Dendritic cell treated with granulocyte-macrophage colony-stimulating factor and Interleukin-4, amounts not matched to agents 40 ng/mL and 50 ng/mL, for 4 days (primary cell): Measurements from ENCODE around the gene MMEL1.

Experiments used
- H3K27ac Mint-ChIP-seq: one replicate; pipeline ENCODE4 v1.8.0; 2022; ENCODE audit warnings: mild to moderate bottlenecking, mixed read lengths
- H3K27me3 Mint-ChIP-seq: one replicate; pipeline ENCODE4 v1.8.0; 2022; ENCODE audit warnings: mild to moderate bottlenecking, mixed read lengths
- H3K36me3 Mint-ChIP-seq: one replicate; pipeline ENCODE4 v1.8.0; 2022; ENCODE audit warnings: low read depth, mixed read lengths
- H3K4me1 Mint-ChIP-seq: one replicate; pipeline ENCODE4 v1.8.0; 2022; ENCODE audit warnings: low read depth, mixed read lengths
- H3K4me3 Mint-ChIP-seq: one replicate; pipeline ENCODE4 v1.8.0; 2022; ENCODE audit warnings: mild to moderate bottlenecking, moderate library complexity, mixed read lengths
- H3K9me3 Mint-ChIP-seq: one replicate; pipeline ENCODE4 v1.8.0; 2022; ENCODE audit warnings: mixed read lengths
- intact Hi-C: fragments of 100-400 bp; cut with micrococcal nuclease; formaldehyde crosslinking; loops from one replicate; pipeline ENCODE4 v1.15.0; 2022

MMEL1 gene

GRCh38 chr1:2597441-2598328 is 35.1 kb downstream of the MMEL1 start:
- Mint-ChIP-seq H3K36me3 (no peaks in the 10 kb centered on the region), H3K27ac (no peak overlapping the region), H3K4me1 (peaks cover 11% of the 10 kb centered on the region), H3K27me3 (peaks cover 38% of the 10 kb centered on the region), H3K9me3 (no peaks in the 10 kb centered on the region), H3K4me3 (no peak overlapping the region)
- intact Hi-C loops, result no loop called here

- Mint-ChIP-seq H3K27ac (no peak overlapping the region), H3K9me3 (no peaks in the 10 kb centered on the region)
Observed at GRCh38 chr1:2596530-2597333, 36.1 kb downstream of the MMEL1 start.

GRCh38 chr1:2595812-2596529 is 36.8 kb downstream of the MMEL1 start:
- Mint-ChIP-seq H3K9me3 (no peaks in the 10 kb centered on the region), H3K4me3 (no peak overlapping the region), H3K4me1 (peaks cover 11% of the 10 kb centered on the region), H3K27ac (no peak overlapping the region), H3K36me3 (no peaks in the 10 kb centered on the region), H3K27me3 (peaks cover 36% of the 10 kb centered on the region)
- intact Hi-C loops, result no loop called here

More at GRCh38 chr1:2596530-2597333, 36.1 kb downstream of the MMEL1 start:
- H3K4me1 Mint-ChIP-seq, result peaks cover 11% of the 10 kb centered on the region
- no peaks in the 10 kb centered on the region for H3K36me3 Mint-ChIP-seq
- H3K27me3 Mint-ChIP-seq, result peaks cover 35% of the 10 kb centered on the region
- H3K4me3 Mint-ChIP-seq, result no peak overlapping the region
- intact Hi-C loops, result no loop called here

- Mint-ChIP-seq H3K36me3 (peaks cover under 1% of the 10 kb centered on the region), H3K4me1 (peaks cover 11% of the 10 kb centered on the region), H3K4me3 (no peak overlapping the region), H3K27ac (no peak overlapping the region), H3K27me3 (peaks cover 36% of the 10 kb centered on the region), H3K9me3 (no peaks in the 10 kb centered on the region)
- intact Hi-C loops, result no loop called here
Observed at GRCh38 chr1:2595261-2595811, 37.5 kb downstream of the MMEL1 start.

- H3K27me3 Mint-ChIP-seq, result peaks cover 36% of the 10 kb centered on the region
- H3K4me1 Mint-ChIP-seq, result peaks cover 11% of the 10 kb centered on the region
- H3K27ac Mint-ChIP-seq, result no peak overlapping the region
- no peak overlapping the region for H3K4me3 Mint-ChIP-seq
- H3K36me3 Mint-ChIP-seq, result peaks cover 7% of the 10 kb centered on the region
- H3K9me3 Mint-ChIP-seq, result no peaks in the 10 kb centered on the region
- intact Hi-C loops, result no loop called here
Observed at GRCh38 chr1:2594641-2595131, 38.1 kb downstream of the MMEL1 start.

GRCh38 chr1:2594001-2594640 is 38.7 kb downstream of the MMEL1 start:
- peaks cover 13% of the 10 kb centered on the region for H3K36me3 Mint-ChIP-seq
- H3K27ac Mint-ChIP-seq, result no peak overlapping the region
- H3K4me1 Mint-ChIP-seq, result peaks cover 11% of the 10 kb centered on the region
- no peak overlapping the region for H3K4me3 Mint-ChIP-seq
- intact Hi-C loops, result no loop called here
- no peaks in the 10 kb centered on the region for H3K9me3 Mint-ChIP-seq
- H3K27me3 Mint-ChIP-seq, result peaks cover 38% of the 10 kb centered on the region

GRCh38 chr1:2593251-2593878 is 39.5 kb downstream of the MMEL1 start:
- no peak overlapping the region for H3K27ac Mint-ChIP-seq
- H3K4me3 Mint-ChIP-seq, result no peak overlapping the region
- intact Hi-C loops, result no loop called here
- peaks cover 6% of the 10 kb centered on the region for H3K4me1 Mint-ChIP-seq
- peaks cover 21% of the 10 kb centered on the region for H3K36me3 Mint-ChIP-seq
- H3K9me3 Mint-ChIP-seq, result no peaks in the 10 kb centered on the region
- H3K27me3 Mint-ChIP-seq, result peaks cover 35% of the 10 kb centered on the region

- no peak overlapping the region for H3K4me3 Mint-ChIP-seq
- intact Hi-C loops, result no loop called here
- no peaks in the 10 kb centered on the region for H3K9me3 Mint-ChIP-seq
- H3K27ac Mint-ChIP-seq, result peak overlapping the region; percentile 38
- H3K27me3 Mint-ChIP-seq, result peaks cover 34% of the 10 kb centered on the region
- H3K36me3 Mint-ChIP-seq, result peaks cover 23% of the 10 kb centered on the region
- peaks cover 13% of the 10 kb centered on the region for H3K4me1 Mint-ChIP-seq
Observed at GRCh38 chr1:2592672-2593071, 40.1 kb downstream of the MMEL1 start.

GRCh38 chr1:2591581-2592261 is 41.1 kb downstream of the MMEL1 start:
- no peaks in the 10 kb centered on the region for H3K9me3 Mint-ChIP-seq
- peaks cover 36% of the 10 kb centered on the region for H3K27me3 Mint-ChIP-seq
- no peak overlapping the region for H3K4me3 Mint-ChIP-seq
- peaks cover 31% of the 10 kb centered on the region for H3K36me3 Mint-ChIP-seq
- intact Hi-C loops, result no loop called here
- peaks cover 19% of the 10 kb centered on the region for H3K4me1 Mint-ChIP-seq
- H3K27ac Mint-ChIP-seq, result no peak overlapping the region

- Mint-ChIP-seq H3K9me3 (no peaks in the 10 kb centered on the region), H3K4me3 (no peak overlapping the region), H3K27ac (no peak overlapping the region), H3K36me3 (peaks cover 36% of the 10 kb centered on the region), H3K27me3 (peaks cover 36% of the 10 kb centered on the region), H3K4me1 (peaks cover 19% of the 10 kb centered on the region)
- intact Hi-C loops, result no loop called here
Observed at GRCh38 chr1:2591233-2591580, 41.6 kb downstream of the MMEL1 start.

GRCh38 chr1:2590233-2591141 is 42.3 kb downstream of the MMEL1 start:
- Mint-ChIP-seq H3K36me3 (peaks cover 39% of the 10 kb centered on the region), H3K9me3 (no peaks in the 10 kb centered on the region), H3K4me3 (no peak overlapping the region), H3K4me1 (peaks cover 20% of the 10 kb centered on the region), H3K27ac (no peak overlapping the region), H3K27me3 (peaks cover 34% of the 10 kb centered on the region)
- intact Hi-C loops, result no loop called here
